ENCODE results near the gene CACNB3.

GRCh38 chr12:48796976-48797375, 21.3 kb upstream of the CACNB3 start:
- TF ChIP-seq, protein P1, sequence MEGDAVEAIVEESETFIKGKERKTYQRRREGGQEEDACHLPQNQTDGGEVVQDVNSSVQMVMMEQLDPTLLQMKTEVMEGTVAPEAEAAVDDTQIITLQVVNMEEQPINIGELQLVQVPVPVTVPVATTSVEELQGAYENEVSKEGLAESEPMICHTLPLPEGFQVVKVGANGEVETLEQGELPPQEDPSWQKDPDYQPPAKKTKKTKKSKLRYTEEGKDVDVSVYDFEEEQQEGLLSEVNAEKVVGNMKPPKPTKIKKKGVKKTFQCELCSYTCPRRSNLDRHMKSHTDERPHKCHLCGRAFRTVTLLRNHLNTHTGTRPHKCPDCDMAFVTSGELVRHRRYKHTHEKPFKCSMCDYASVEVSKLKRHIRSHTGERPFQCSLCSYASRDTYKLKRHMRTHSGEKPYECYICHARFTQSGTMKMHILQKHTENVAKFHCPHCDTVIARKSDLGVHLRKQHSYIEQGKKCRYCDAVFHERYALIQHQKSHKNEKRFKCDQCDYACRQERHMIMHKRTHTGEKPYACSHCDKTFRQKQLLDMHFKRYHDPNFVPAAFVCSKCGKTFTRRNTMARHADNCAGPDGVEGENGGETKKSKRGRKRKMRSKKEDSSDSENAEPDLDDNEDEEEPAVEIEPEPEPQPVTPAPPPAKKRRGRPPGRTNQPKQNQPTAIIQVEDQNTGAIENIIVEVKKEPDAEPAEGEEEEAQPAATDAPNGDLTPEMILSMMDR (conservative IDR thresholded peaks at IDR 0.05 in 1 of 2, IDR thresholded peaks at IDR 0.05 in 1 of 2; ENCODE audit: low read depth in 1 of 2, low read length in 2 of 2): no peak
- TF ChIP-seq EZH2 (IDR thresholded peaks at IDR 0.05; ENCODE audit: low read length, missing control alignments): no peak

Data from fibroblast of lung (primary cell).